ENCODE results near the gene CTCFL.
"Not testable (repeated sequence)": the region's sequence is repeated elsewhere in the genome, so short reads cannot be mapped to it uniquely, and the experiment has no call there.

The CTCFL gene

DNA sequence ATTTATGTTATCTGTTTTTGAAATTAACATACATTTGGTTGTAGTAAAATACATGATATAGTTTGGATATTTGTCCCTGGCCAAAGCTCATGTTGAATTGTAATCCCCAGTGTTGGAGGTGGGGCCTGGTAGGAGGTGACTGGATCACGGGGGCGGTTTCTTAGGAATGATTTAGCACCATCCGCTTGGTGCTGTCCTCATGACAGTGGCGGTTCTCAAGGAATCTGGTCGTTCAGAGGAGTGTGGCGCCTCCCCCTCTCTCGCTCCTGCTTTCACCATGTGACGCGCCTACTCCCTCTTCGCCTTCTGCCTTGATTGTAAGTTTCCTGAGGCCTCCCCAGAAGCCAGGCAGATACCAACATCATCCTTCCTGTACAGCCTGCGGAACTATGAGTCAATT is 29.0 kb downstream of the CTCFL start:
- TF ChIP-seq, protein P1, sequence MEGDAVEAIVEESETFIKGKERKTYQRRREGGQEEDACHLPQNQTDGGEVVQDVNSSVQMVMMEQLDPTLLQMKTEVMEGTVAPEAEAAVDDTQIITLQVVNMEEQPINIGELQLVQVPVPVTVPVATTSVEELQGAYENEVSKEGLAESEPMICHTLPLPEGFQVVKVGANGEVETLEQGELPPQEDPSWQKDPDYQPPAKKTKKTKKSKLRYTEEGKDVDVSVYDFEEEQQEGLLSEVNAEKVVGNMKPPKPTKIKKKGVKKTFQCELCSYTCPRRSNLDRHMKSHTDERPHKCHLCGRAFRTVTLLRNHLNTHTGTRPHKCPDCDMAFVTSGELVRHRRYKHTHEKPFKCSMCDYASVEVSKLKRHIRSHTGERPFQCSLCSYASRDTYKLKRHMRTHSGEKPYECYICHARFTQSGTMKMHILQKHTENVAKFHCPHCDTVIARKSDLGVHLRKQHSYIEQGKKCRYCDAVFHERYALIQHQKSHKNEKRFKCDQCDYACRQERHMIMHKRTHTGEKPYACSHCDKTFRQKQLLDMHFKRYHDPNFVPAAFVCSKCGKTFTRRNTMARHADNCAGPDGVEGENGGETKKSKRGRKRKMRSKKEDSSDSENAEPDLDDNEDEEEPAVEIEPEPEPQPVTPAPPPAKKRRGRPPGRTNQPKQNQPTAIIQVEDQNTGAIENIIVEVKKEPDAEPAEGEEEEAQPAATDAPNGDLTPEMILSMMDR (IDR thresholded peaks at IDR 0.05; ENCODE audit: low read depth, low read length) = no peak

DNA sequence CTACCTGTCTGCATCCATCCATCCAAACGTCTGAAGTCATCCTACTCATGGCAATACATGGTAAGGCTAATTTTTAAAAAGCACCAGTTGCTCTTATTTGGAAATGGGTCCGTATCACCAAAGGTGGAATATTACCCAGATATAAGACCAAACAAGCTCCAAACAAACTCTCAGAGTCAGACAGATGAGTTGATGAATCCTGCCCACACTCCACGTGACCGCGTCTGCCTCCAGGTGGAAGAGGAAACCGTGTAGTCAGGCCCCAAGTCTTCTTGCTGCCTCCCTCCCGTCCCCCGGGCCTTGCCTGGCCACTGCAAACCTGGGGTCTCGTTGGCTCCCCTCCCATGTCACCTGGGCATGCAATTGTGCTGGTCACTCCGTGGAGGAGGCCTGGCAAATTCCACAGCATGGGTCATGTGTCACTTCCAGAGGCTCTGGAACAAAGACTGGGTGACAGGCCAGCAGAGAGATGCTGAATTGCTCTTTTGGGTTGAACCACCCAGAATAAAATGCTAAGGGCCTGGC is 31.8 kb downstream of the CTCFL start:
- TF ChIP-seq, protein P1 (IDR thresholded peaks at IDR 0.05; ENCODE audit: low read depth, low read length) = no peak
- DNase-seq (ENCODE audit: extremely low read depth, low read depth) = no peak

More for the DNA sequence above, 29.0 kb downstream of the CTCFL start:
- DNase-seq (ENCODE audit: extremely low read depth, low read depth) = no peak

DNA sequence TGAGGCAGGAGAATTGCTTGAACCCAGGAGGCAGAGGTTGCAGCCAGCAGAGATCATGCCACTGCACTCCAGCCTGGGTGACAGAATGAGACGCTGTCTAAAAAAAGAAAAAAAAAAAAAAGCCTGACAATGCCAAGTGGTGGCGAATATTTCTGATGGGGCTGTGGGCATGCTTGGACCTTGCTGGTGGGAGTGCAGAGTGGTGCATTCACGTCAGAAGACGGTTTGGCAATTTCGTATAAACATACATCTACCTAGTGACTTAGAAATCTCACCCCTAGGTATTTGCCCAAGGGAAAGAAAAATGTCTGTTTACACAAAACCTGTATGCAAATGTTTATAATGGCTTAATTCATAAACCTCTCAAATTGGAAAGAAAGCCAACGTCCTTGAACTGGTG is 33.6 kb downstream of the CTCFL start:
- DNase-seq (ENCODE audit: extremely low read depth, low read depth) = no peak
- TF ChIP-seq, protein P1 (IDR thresholded peaks at IDR 0.05; ENCODE audit: low read depth, low read length) = no peak

DNA sequence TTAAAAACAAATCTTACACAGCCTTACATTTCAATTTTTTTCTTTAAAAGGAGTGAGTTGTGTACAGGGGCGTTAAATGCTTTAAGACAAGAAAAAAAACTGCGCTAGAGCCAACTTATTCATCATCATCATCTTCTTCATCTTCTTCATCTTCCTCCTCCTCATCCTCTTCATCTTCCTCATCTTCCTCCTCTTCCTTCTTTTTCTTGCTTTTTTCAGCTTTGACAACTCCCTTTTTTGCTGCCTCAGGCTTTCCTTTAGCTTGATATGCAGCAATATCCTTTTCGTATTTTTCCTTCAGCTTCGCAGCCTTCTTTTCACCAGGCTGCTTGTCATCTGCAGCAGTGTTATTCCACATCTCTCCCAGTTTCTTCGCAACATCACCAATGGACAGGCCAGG is 36.7 kb downstream of the CTCFL start:
- not testable (repeated sequence) for DNase-seq (ENCODE audit: extremely low read depth, low read depth)

DNA sequence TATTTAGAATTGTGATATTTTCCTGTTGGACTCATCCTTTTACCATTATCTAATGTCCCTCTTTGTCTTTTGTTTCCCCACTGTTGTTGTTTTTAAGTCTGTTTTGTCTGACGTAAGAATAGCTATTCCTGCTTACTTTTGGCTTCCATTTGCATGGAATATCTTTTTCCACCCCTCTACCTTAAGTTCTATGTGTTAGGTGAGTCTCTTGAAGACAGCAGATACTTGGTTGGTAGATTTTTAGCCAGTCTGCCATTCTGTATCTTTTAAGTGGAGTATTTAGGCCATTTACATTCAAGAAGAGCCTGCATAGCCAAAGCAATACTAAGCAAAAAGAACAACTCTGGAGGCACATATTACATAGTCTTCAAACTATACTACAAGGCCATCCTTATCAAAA is 39.2 kb downstream of the CTCFL start:
- DNase-seq (ENCODE audit: extremely low read depth, low read depth) = no peak
- TF ChIP-seq, protein P1 (IDR thresholded peaks at IDR 0.05; ENCODE audit: low read depth, low read length) = no peak

DNA sequence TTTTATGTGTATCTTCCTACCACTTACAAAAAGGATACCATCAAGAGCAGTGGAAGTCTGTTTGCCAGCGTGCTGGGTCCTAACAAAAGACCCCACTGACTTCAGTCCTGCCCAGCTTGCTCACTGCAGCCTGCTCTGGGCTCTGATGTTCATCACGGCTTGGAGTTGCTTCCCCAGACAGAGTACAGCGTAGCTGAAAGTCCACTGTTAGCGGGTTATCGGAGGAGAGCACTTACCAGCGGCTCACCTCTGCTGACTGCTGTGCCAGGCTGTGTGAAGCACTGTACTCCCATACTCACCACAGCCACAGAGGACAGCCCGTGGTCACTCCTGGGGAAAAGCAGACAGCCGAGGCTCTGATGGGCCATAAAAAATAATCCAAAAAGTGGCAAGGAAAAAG is 40.2 kb downstream of the CTCFL start:
- TF ChIP-seq, protein P1 (IDR thresholded peaks at IDR 0.05; ENCODE audit: low read depth, low read length) = no peak
- no peak for DNase-seq (ENCODE audit: extremely low read depth, low read depth)

DNA sequence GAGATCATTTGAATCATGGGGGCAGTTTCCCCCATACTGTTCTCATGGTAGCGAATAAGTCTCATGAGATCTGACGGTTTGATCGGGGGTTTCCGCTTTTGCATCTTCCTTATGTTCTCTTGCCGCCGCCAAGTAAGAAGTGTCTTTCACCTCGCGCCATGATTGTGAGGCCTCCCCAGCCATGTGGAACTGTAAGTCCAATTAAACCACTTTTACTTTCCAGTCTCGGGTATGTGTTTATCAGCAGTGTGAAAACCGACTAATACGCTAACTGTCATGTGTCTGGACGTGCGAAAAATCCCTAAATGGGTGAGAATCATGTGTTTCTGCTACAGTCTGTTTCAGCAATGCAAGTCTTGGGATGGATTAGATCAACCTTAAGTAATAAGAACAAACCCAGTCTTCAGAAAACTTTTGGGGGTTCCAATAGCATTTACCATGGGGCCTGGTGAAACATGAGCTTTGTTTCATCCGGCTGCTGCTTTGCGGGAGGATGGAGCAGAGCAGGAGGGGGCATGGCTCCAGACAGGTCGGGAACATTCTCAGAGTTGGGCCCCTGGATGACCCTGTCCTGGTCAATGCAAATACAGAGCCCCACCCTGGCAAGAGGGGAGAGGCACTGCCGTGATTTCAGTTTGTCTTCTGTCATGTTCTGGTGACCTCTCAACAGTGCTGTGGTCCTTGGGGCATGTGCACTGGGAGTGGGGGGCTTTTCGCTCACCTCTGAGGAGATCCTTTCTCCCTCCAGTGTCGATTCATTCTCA is 41.5 kb downstream of the CTCFL start:
- no peak for DNase-seq (ENCODE audit: extremely low read depth, low read depth)
- TF ChIP-seq, protein P1 (IDR thresholded peaks at IDR 0.05; ENCODE audit: low read depth, low read length) = no peak

DNA sequence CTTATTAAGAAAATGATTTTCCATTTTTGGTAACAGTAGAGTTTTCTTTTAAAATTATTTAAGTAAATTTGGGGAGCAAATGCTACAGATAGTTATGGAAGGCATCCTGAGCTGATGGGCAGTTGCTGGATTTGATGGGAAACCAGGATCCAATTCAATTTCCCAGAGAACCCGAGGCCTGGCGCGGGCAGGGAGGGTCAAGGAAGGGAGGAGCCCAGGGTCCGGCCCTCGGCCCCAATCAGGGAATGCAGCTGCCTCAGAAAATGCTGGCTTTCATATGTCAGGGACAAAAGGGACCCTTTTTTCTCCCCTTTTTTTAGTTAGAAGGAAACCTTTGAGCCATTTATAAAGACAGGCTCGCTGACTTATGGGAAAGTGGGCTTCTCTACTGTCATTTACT is 42.1 kb downstream of the CTCFL start:
- TF ChIP-seq, protein P1 (IDR thresholded peaks at IDR 0.05; ENCODE audit: low read depth, low read length) = no peak

More for the DNA sequence above, 42.1 kb downstream of the CTCFL start:
- DNase-seq (ENCODE audit: extremely low read depth, low read depth) = no peak
